ENCODE results near the gene ELAC2. TPM values are rescaled to one million over a fixed set of nuclear protein-coding genes. Genes with fewer than 3 reads are reported as not detected.
A peak's percentile ranks its signal among the peaks of the same experiment; 100 is the strongest.

Gene ELAC2
- total RNA-seq, 6 donors from 2014 or later, result 40.5 to 67.1 (median 46.4) TPM

GRCh38 chr17:13003927-13004326 is 13.9 kb downstream of the ELAC2 start:
- Histone ChIP-seq H3K4me3 (no peak overlapping the region), H3K27me3 (no peaks in the 10 kb centered on the region), H3K27ac (no peak overlapping the region), H3K4me1 (peaks cover 0 to 15% (median 2%) of the 10 kb centered on the region in 4 donors), H3K36me3 (peaks cover 12 to 96% (median 87%) of the 10 kb centered on the region in 4 donors), H3K9me3 (no peaks in the 10 kb centered on the region)
- DNase-seq, result no peak
- no peak for ATAC-seq (ENCODE audit: low FRiP score in 2 of 2)
- WGBS, 2 donors, result 90 to 94% methylated on average over 6 of the region's 6 CpGs
- TF ChIP-seq CTCF (IDR thresholded peaks at IDR 0.05) (no peak), POLR2A (IDR thresholded peaks at IDR 0.05) (no peak), POLR2AphosphoS5 (IDR thresholded peaks at IDR 0.05) (no peak), EP300 (IDR thresholded peaks at IDR 0.05) (no peak)

- ATAC-seq (ENCODE audit: low FRiP score in 2 of 2) (peak; percentile 17 to 30), DNase-seq (peak in 1 of 2 donors; percentile 52)
- H3K4me1 ChIP-seq, result peaks cover 0 to 15% (median 2%) of the 10 kb centered on the region in 4 donors
- peaks cover 14 to 96% (median 88%) of the 10 kb centered on the region in 4 donors for H3K36me3 ChIP-seq
- no peaks in the 10 kb centered on the region for H3K9me3 ChIP-seq
- 76 to 95% methylated on average over 3 to 5 of the region's 9 CpGs for WGBS, 2 donors
- no peak overlapping the region for H3K27ac ChIP-seq
- peak in 1 of 6 experiments; percentile 4 for TF ChIP-seq CTCF (IDR thresholded peaks at IDR 0.05)
- TF ChIP-seq POLR2AphosphoS5 (IDR thresholded peaks at IDR 0.05), result no peak
- no peaks in the 10 kb centered on the region for H3K27me3 ChIP-seq
- no peak overlapping the region for H3K4me3 ChIP-seq
Measured at GRCh38 chr17:13003454-13003851, 14.4 kb downstream of the ELAC2 start.

- peak; percentile 69 to 85 for ATAC-seq (ENCODE audit: low FRiP score in 2 of 2)
Measured at GRCh38 chr17:13002761-13003453, 14.9 kb downstream of the ELAC2 start.

GRCh38 chr17:13001991-13002615 is 15.7 kb downstream of the ELAC2 start:
- Histone ChIP-seq H3K27ac (peak overlapping the region in 1 of 4 donors; percentile 2), H3K9me3 (no peaks in the 10 kb centered on the region), H3K36me3 (peaks cover 18 to 96% (median 89%) of the 10 kb centered on the region in 4 donors), H3K4me1 (peaks cover 0 to 15% (median 2%) of the 10 kb centered on the region in 4 donors), H3K27me3 (no peaks in the 10 kb centered on the region), H3K4me3 (no peak overlapping the region)
- DNase-seq (no peak), ATAC-seq (ENCODE audit: low FRiP score in 2 of 2) (no peak)
- 74 to 77% methylated on average over 15 of the region's 15 CpGs for WGBS, 2 donors
- TF ChIP-seq CTCF (IDR thresholded peaks at IDR 0.05) (no peak), EP300 (IDR thresholded peaks at IDR 0.05) (no peak), POLR2A (IDR thresholded peaks at IDR 0.05) (no peak), POLR2AphosphoS5 (IDR thresholded peaks at IDR 0.05) (no peak)

More at GRCh38 chr17:13002761-13003453, 14.9 kb downstream of the ELAC2 start:
- Histone ChIP-seq H3K27me3 (no peaks in the 10 kb centered on the region), H3K4me3 (no peak overlapping the region), H3K36me3 (peaks cover 20 to 96% (median 89%) of the 10 kb centered on the region in 4 donors), H3K4me1 (peaks cover 0 to 15% (median 2%) of the 10 kb centered on the region in 4 donors), H3K9me3 (no peaks in the 10 kb centered on the region), H3K27ac (no peak overlapping the region)
- DNase-seq, result peak in 1 of 2 donors; percentile 66
- TF ChIP-seq POLR2AphosphoS5 (IDR thresholded peaks at IDR 0.05), result no peak
- no peak for TF ChIP-seq EP300 (IDR thresholded peaks at IDR 0.05)
- TF ChIP-seq POLR2A (IDR thresholded peaks at IDR 0.05), result no peak
- TF ChIP-seq CTCF (IDR thresholded peaks at IDR 0.05), result peak; percentile 61 to 78 (median 73)
- 54 to 55% methylated on average over 15 of the region's 15 CpGs for WGBS, 2 donors
